ENCODE measurements around the gene MAS1L.

MAS1L gene, protein sequence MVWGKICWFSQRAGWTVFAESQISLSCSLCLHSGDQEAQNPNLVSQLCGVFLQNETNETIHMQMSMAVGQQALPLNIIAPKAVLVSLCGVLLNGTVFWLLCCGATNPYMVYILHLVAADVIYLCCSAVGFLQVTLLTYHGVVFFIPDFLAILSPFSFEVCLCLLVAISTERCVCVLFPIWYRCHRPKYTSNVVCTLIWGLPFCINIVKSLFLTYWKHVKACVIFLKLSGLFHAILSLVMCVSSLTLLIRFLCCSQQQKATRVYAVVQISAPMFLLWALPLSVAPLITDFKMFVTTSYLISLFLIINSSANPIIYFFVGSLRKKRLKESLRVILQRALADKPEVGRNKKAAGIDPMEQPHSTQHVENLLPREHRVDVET

DNA sequence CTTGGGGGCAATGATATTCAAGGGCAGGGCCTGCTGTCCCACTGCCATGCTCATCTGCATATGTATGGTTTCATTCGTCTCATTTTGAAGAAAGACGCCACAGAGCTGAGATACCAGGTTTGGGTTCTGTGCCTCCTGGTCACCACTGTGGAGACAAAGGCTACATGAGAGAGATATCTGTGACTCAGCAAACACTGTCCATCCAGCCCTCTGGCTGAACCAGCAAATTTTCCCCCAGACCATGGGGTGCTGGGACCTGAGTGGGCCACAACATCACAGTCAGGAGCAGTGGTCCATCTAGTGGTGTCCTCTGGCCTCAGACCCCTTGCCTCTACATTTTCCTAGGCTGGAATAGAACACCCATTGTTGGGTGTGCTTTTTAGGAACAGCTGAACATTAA, at the start of gene MAS1L:
MAS1L (minus strand) TSS at position 297 of the 400 bp plus-strand sequence; CDS start at position 243, 54 bp downstream.
- no peak for DNase-seq (ENCODE audit: low read depth in 2 of 2)

DNA sequence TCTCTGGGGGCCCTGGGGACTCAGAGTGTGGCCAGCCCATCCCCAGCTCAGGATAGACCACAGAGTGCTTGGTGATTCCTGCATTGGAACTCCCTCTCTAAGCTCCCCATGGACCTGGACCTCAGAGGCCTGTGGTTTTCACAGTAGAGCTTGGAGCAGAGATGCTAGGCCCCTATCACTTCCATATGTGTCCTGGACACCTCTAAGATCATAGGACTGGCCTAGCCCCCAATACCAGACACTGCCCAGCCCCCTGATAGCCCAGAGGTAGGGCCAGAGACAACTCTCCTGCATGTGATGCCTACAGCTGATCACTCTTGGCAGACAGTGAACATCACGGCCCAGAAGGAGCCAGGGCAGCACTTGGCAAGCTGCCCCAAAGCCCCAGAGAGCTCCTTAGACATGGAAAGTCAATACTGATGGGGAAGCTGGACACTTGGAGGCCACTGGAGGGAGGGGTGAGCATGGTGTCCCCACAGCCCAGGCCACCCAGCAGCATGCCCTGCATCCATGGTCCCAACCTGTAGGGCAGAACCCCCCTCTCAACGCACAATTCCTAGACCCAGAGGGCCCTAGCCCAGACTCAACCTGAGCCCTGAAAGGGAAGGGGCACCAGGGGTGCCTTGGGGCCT, 44.7 kb upstream of the MAS1L start:
- DNase-seq (ENCODE audit: low read depth in 2 of 2): no peak

DNA sequence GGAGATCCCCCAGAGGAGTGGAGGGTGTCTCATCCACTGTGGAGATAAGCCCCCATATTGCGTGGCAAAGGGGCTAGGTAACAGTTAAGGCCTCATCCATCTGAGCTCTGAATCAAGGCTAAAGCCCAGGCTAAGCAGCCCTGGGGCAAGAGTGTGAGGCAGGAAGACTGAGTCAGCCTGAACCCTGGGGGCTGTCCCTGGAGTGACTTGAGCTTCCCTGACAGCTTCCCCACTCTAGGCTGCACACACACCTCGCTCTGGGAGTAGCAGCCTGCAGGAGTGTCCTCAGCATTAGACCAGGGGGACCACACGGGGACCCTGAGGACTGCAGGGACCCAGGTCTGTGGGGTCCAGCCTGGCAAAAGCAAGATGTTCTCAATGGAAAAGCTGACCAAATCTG, 43.9 kb upstream of the MAS1L start:
- DNase-seq (ENCODE audit: low read depth in 2 of 2): no peak

DNA sequence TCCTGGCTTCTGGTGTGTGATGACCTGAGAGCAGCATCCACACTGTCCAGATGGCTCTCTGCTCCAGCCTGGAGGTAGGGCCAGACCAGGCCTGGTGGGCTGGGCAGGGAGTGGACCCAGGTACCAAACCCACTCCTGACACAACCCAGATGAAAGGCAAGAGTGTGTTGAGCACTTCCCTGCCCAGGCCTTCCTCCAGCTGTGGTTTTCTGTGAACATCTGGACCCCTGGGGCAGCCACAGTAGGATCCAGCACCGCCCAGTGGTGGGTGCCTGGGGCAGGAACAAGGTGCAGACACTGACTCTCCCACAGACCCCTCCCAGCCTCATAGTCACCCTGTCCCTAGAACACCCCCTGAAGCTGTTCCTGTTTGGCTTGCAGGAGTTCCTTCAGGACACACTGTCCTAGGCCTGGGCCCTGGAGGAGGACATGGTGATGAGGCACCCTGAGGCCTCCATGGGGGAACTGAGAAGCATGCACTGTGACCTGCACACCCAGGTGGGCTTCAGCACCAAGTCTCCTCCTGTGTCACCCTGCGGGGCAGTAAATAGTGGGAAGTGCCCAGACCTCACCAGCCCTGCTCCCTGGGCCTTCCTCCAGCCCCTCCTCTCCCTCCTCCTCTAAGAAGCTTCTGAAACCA, 43.0 kb upstream of the MAS1L start:
- DNase-seq (ENCODE audit: low read depth in 2 of 2): no peak

DNA sequence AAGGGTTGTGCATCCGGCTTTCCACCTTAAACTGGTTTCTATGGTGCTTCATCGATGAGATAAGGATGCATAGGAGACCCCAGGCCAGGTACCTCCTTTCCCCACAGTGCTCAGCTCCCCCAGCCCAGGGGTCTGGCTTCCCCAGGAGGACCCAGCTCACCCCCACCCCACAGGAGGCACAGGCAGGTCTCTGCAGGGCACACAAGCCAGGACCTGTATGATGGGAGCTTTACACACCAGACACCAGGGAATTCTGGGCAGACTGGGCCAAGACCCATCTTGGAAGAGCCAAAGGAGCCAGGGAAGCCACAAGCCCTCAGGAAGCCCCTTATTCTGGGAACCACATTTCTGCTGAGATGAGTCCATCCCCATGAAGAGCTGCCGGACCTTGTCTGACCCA, 42.2 kb upstream of the MAS1L start:
- DNase-seq (ENCODE audit: low read depth in 2 of 2): no peak

DNA sequence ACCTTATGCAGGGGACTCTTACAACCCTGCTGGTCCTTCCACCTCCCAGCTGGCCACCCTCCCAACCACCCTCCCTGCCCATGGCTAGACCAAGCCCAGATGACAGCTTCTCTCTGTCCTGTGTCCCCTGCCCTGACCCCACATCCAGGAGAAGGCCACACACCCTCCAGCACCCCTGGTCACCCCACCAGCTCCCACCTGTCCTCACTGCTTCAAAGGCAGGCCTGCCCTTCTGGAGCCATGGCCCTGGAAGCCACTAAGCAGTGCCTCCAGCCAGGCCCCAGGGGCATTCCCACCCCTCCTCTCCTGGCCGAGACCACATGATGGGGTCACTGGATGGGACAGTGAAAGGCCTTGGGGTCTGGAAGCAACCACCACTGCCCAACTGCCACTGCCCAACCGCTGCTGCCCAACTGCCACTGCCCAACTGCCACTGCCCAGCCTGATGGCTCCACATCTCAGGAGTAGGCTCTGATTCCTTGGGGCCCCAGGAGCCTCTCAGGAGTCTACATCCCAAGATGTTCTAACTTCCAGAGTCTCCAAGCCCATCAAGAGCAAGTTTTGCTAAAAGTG, 41.3 kb upstream of the MAS1L start:
- DNase-seq (ENCODE audit: low read depth in 2 of 2): no peak

DNA sequence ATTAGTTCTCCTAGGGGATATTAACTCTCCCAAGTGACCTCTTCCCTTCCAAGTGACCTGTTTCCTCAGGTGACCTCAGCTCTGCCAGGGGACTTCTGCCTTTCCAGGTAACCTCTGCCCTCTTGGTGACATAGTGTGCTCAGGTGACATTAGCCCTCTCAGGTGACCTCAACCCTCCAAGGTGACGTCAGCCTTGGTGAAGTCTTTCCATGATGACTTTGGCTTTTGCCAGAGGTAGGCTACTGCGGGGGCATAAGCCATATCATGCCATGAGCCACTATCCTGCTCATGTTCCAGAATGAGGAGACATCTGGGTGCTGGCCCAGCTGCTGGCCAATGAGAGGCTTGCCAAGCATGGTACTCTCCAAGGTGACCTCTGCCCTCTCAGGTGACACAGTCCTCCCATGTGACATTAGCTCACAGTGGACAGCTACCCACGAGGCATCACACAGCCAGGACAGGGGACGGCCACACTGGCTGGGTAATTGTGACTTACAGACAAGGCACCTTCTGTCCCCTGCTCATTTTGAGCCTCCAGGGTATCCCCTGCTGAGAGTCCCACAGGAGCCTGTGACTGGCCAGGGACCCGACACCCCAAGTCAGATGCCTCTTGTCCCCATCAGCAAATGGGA, 40.7 kb upstream of the MAS1L start:
- no peak for DNase-seq (ENCODE audit: low read depth in 2 of 2)

DNA sequence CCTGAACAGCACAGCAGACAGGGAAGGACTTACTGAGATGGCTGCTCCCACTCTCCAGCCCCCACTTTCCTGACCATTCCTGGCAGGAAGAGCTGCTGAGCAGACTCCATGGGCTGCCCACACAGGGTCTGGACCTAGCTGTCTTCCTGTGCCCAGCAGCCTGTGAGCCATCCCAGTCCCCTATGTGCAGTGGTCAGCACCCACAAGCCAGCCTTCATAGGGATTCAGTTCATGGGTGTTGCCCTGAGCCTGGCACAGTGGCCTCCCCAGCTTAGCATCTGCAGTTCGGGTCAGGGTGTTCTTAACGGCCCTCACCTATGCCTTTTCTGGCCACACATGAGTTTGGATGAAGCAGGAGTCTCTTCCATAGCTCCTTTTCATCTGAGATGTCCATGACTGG, 39.8 kb upstream of the MAS1L start:
- DNase-seq (ENCODE audit: low read depth in 2 of 2): no peak

DNA sequence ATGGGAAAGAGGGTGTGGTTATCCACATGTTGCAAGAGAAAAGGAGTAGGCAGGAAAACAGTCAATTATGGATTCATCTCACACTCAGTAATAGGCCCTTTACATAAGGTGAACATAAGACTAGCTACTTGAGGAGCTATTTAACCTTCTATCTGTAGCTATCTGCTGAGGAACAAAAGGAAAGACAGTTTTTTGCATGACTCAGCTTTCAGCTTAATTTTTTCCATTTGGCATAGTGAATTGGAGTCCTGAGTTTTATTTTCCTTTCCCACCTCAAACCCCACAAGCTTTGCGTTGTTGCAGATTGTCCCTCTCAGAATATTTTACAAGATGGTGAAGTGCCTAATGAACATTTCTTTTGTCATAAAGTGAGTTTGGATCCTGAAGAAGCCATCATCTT, 39.4 kb upstream of the MAS1L start:
- no peak for DNase-seq (ENCODE audit: low read depth in 2 of 2)

DNA sequence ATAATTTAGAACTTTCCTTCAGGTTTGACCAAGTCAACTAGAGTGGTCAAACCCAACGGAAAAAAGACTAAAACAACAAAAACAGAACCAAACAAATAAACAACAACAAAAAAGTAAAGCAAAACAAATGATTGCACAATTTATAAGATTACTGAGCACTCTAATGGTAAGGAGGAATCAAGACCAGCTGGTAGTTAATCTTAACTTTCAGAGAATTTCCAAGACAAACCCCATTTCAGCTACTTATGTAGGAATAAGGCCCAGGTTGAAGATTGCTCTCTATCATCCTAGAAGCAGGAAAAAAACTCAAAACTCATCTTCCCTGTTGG, 37.5 kb upstream of the MAS1L start:
- no peak for DNase-seq (ENCODE audit: low read depth in 2 of 2)

DNA sequence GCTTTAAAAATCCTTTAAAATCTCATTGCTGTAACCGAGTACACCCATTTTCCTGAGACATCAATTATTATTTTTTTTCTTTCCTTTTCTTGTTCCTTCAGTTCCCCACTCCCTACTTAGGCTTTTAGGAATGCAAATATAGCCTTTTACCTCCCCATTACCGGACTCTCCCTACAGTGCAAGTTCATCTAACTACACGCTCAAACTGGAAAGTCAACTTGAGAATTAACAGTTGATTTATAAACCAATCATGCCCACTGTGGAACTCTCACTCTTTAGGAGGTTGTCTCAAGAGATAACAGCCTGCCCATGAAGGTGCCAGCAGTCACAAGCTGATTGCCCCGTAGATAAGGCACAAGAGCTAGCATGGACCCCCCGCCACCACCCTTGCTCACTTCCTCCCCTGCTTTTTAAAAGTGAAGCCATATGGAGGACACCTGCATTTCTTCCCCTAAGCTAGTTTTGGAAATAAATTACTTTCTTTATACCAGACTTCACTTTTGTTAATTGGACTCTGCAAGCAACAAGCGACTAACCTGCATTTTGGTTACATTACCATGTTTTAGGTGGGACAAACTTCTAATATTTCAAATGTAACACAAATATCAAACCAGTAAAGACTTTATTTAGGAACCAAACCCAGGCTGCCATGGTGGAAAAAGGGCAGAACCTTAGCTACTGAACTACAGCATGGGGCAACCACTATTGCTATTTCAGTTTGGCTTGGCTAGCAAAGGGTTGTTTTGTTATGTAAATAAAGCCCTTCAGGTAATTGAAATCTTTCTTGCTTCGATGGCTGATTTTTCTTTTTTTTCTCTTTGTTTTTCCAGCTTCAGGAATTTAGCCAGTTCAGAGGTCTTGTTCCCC, 36.9 kb upstream of the MAS1L start:
- DNase-seq (ENCODE audit: low read depth in 2 of 2): no peak

DNA sequence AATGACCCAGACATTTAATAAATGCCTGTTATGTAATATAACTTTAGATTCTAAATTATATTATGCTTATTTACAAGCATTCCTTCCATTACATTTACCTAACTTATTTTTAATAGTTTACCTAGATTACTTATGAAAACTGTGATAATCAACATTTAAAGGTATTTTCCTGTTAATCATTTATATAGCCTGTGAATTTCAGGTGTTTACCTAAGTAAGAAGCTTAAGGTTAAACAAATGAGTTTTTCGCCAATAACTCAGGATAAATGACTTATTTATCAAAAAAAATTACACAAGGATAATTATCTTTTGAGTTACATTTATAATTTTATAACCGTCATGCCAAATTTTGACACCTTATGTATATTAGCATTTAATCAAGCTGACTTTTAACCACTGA, 36.3 kb upstream of the MAS1L start:
- DNase-seq (ENCODE audit: low read depth in 2 of 2): no peak

DNA sequence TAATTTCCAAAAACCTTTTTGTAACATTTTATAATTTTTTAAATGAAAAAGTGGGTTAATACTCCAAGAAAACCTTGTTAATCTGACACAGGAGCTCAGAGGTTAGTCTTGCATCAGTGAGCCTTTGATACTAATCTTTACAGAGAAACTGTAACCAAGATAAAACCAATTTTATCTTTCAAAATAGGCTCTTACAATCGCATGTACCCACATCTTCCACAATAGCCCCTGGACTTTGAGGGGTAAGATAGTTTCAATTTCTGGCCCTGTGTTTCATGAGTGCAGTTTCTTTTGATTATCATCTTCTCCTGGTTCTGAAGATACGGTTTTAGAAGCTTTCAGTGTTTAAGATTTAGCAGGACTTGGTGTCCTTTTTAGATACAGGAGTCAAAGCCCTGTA, 34.5 kb upstream of the MAS1L start:
- no peak for DNase-seq (ENCODE audit: low read depth in 2 of 2)

DNA sequence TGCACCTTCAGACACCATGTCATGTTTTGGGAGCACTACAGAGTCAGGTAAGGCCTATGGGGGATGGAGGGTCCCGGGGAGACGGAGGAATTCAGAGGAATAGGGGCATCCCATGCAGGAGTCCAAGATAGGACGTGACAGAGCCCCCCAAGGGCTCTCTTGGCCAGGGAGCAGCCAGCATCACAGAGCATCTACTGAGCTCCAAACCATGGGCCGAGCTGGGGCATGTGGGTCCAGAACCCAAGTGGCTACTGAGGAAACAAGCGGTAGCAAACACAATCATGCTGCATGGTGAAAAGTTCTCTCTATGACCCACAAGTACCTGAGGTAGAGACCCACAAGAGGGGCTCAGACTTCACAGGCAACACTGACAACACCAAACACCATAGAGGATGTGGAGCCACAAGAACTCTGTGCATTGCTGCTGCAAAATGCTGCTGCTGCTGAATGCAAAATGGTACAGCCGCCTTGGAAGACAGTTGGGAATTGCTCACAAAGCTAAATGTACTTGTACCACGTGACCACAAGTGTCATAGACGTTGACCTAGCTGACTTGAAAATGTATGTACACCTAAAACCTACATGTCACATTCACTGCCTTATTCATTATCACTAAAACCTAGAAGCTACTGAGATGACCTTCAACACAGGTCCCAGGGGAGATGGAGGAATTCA, 33.4 kb upstream of the MAS1L start:
- no peak for DNase-seq (ENCODE audit: low read depth in 2 of 2)

DNA sequence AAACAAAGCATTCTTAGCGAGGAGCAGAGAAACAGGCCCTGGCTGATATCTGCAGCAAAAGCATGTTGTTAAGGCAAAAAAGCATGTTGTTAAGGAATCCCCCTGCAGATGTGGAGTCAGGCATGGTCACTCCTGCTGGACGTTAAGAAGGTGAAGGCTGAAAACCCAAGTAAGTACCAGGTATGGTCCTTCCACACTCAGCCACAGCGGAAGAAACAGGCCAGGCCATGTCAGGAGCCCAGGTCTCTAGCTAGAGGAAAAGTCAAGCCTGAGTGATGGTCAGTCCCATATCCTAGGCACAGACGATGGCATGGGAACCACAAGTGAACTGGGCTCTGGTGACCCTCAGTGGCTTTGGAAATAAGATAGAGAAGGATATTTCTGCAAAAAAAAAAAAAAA, 32.5 kb upstream of the MAS1L start:
- no peak for DNase-seq (ENCODE audit: low read depth in 2 of 2)

DNA sequence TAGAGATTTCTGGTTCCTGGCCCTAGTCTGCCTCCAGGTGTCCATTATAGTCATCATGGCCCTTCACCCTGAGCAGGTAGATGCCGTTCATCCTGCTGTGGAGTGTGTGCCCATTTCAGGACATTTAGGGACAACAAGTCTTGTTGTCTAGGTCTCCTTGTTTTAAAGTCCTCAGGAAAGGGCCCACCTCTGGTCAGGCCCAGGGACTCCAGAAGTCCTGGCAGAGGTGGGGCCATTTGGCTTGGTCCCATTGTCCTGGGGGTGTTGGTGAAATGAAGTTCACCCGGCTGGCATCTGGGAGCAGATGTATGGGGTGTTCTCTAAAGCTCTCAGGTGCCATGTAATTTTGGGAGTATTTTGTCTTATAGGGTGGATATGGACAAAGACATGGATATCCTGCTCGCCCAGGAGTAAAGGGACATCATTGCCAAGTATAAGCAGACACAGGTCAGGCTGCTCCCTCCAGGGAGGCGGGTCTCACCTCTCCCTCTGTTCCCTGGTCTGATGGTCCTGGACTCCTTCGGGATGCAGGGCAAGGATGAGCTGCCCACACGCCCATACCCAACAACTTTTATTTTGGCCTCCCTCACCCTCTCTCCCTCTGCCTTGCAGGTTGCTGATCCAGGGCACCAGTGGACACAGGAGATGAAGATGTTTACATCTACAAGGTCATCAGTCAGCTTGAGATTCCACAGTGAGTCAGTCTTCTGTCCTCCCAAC, 31.7 kb upstream of the MAS1L start:
- no peak for DNase-seq (ENCODE audit: low read depth in 2 of 2)

DNA sequence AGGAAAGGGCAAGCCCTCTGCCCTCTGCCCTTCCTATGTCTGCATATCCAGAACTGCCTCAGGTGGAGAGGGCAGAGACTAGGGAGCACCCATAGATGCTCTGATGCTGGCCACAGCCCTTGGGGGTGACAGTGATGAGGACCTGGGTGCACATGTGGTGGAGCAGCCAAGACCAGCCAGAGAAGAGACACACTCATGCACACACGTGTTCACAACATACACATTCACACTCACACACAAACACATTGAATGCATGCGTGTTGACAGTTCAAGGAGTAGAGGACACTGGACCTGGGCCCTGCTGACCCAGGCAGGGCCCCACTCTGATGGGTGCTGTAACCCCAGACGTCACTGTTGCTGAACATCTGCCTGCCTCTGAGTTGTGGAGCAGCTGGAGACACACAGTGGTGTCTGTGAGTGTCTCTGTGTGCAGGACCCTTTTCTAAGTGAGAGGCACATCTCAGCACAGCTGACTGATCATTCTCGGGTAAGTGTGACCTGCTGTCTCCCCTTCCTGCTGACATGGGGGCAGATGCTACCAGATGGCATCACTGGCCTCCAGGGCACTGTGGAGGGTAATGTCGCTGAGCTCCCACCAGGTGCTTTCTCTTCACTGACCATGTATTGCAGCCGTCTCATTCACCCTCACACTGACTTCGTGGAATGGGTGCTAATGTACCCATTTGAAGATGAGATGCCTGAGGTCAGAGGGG, 30.1 kb upstream of the MAS1L start:
- DNase-seq (ENCODE audit: low read depth in 2 of 2): no peak

DNA sequence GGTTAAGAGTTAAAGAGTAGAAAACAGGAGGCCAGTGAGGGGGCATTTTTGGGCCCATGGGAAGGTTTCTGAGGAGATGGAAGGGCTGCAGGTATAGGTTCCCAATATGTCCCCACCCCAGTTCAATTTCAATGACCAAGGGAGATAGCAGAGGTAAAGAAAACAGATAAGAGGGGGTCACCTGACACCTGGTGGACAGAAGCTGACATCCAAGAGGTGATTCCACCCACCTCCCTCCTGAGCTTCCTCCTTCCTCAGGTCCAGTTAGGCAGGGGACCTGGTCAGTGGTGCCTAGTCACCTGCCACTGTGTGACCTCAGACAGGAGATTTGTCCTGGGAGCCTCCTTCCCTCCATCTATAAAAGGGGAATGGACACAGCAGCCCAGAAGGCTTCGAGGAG, 29.5 kb upstream of the MAS1L start:
- no peak for DNase-seq (ENCODE audit: low read depth in 2 of 2)

DNA sequence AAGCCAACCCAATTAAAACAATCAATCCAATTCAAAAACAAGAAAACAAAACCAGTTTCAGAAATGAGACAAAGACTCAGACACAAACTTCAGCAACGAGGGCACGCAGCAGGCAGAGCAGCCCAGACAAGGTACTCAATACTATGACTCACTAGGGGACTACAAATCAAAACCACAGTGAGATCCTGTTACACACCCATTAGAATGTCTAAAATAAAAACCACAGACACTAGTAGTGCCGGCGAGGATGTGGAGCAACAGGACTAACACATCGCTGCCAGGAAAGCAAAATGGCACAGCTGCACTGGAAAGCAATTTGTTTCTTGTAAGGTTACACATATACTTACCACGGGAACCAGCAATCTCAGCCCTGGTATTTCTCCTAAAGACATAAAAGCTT, 28.4 kb upstream of the MAS1L start:
- peak; percentile 2 to 3 for DNase-seq (ENCODE audit: low read depth in 2 of 2)
